GM12878 (cell line): ENCODE results near the gene NECTIN1. TPM values are rescaled to one million over a fixed set of nuclear protein-coding genes. Genes with fewer than 3 reads are reported as not detected.
A peak's percentile ranks its signal among the peaks of the same experiment; 100 is the strongest.

ENCODE experiments used
- CHD2 ChIP-seq: IDR thresholded peaks from 2 replicates; pipeline ENCODE4 v1.6.1; 2011; ENCODE audit warnings: low read depth, low read length, improper control_type of control experiment, borderline replicate concordance
- EED ChIP-seq: sonication (generic); IDR thresholded peaks from 2 replicates; pipeline ENCODE4 v1.6.1; 2016; ENCODE audit warnings: antibody characterized with exemption, low read depth
- ESRRA ChIP-seq: IDR thresholded peaks from 2 replicates; pipeline ENCODE4 v1.6.1; 2012; ENCODE audit warnings: mild to moderate bottlenecking, low read length, improper control_type of control experiment
- ETV6 ChIP-seq, 2 experiments: fragments of 450-650 bp in 1 of 2; IDR thresholded peaks in 1 of 2; conservative IDR thresholded peaks in 1 of 2; 2 replicates each; pipeline ENCODE4 v1.6.1; 2014; ENCODE audit warnings: antibody characterized with exemption in 1 of 2, borderline replicate concordance in 1 of 2, low read depth in 1 of 2, mild to moderate bottlenecking in 1 of 2, moderate library complexity in 1 of 2
- FOXK2 ChIP-seq: fragments of 450-650 bp; IDR thresholded peaks from 2 replicates; pipeline ENCODE4 v1.6.1; 2017; ENCODE audit warnings: mild to moderate bottlenecking, moderate library complexity
- MEF2A ChIP-seq: IDR thresholded peaks from 2 replicates; pipeline ENCODE4 v1.6.1; 2011; ENCODE audit warnings: low read depth, mild to moderate bottlenecking, low read length, moderate library complexity; ENCODE audit not compliant: insufficient read depth
- MTA2 ChIP-seq: fragments of 450-650 bp; IDR thresholded peaks from 2 replicates; pipeline ENCODE4 v1.6.1; 2016; ENCODE audit warnings: low read depth, mild to moderate bottlenecking, moderate library complexity
- MXI1 ChIP-seq: fragments of 150-350 bp; IDR thresholded peaks from 2 replicates; pipeline ENCODE4 v1.6.1; 2011; ENCODE audit warnings: low read depth, mild to moderate bottlenecking, inconsistent platforms, low read length, improper control_type of control experiment
- PAX8 ChIP-seq: fragments of 450-650 bp; IDR thresholded peaks from 2 replicates; pipeline ENCODE4 v1.6.1; 2017; ENCODE audit warnings: mild to moderate bottlenecking, moderate library complexity
- POLR2AphosphoS5 ChIP-seq: IDR thresholded peaks from 2 replicates; pipeline ENCODE4 v1.6.1; 2011; ENCODE audit warnings: mild to moderate bottlenecking, low read length, inconsistent platforms
- RB1 ChIP-seq: fragments of 450-650 bp; formaldehyde crosslinking; IDR thresholded peaks from 2 replicates; pipeline ENCODE4 v1.6.1; 2017; ENCODE audit warnings: mild to moderate bottlenecking, borderline replicate concordance
- SMC3 ChIP-seq: IDR thresholded peaks from 2 replicates; pipeline ENCODE4 v1.6.1; 2011; ENCODE audit warnings: low read length, improper control_type of control experiment, borderline replicate concordance
- SPI1 ChIP-seq: IDR thresholded peaks from 2 replicates; pipeline ENCODE4 v1.6.1; 2011; ENCODE audit warnings: low read depth, mild to moderate bottlenecking, low read length, moderate library complexity, borderline replicate concordance; ENCODE audit not compliant: insufficient read depth
- TCF3 ChIP-seq: IDR thresholded peaks from 2 replicates; pipeline ENCODE4 v1.6.1; 2012; ENCODE audit warnings: low read depth, mild to moderate bottlenecking, low read length, borderline replicate concordance; ENCODE audit not compliant: insufficient read depth
- ZNF24 ChIP-seq: fragments of 450-650 bp; IDR thresholded peaks from 2 replicates; pipeline ENCODE4 v1.6.1; 2017; ENCODE audit warnings: antibody characterized with exemption, mild to moderate bottlenecking
- ZSCAN29 ChIP-seq: fragments of 450-650 bp; IDR thresholded peaks from 2 replicates; pipeline ENCODE4 v1.6.1; 2017; ENCODE audit warnings: mild to moderate bottlenecking, moderate library complexity
- polyA plus RNA-seq, 11 experiments: library from polyadenylated mRNA; depleted of rRNA in 4 of 11; unstranded in 6 of 11; stranded (reverse) in 5 of 11; fragments of >200 nt; fragmentation: Nextera tagmentation in 4 of 11; fragmentation: Illumina TruSeq in 1 of 11; extraction: Ambion mirVana in 4 of 11; extraction: Trizol in 1 of 11; gene quantifications; 1 replicate in 1 of 11; 2 replicates in 10 of 11; pipeline versions ENCODE4 v1.2.1 to v1.2.3, GENCODE V29; 2011 to 2016; ENCODE audit warnings: inconsistent platforms in 2 of 11, missing spikeins in 2 of 11, low read depth in 1 of 11
- total RNA-seq, 4 experiments: library from RNA; depleted of rRNA in 3 of 4; stranded (reverse); fragments of >200 nt in 3 of 4; fragmentation: Illumina TruSeq in 1 of 4; extraction: Trizol in 1 of 4; gene quantifications; 2 replicates each; pipeline versions ENCODE4 v1.2.1 to v1.2.3, GENCODE V29; 2013 to 2021
- TF ChIP-seq, protein P1 (sequence below): fragments of 450-650 bp; IDR thresholded peaks from 2 replicates; pipeline ENCODE4 v1.6.1; 2017; ENCODE audit warnings: mild to moderate bottlenecking, moderate library complexity
- TF ChIP-seq, protein P2 (sequence below): IDR thresholded peaks from 2 replicates; pipeline ENCODE4 v1.6.1; 2012; ENCODE audit warnings: low read depth, low read length, improper control_type of control experiment
- TF ChIP-seq, protein P3 (sequence below): fragments of 150-350 bp; IDR thresholded peaks from 2 replicates; pipeline ENCODE4 v1.6.1; 2016; ENCODE audit warnings: low read depth, low read length

The NECTIN1 gene
- total and polyA plus RNA-seq, 10 of the 15 experiments (the other 5 are each of a cell fraction or from before 2014, with no cell fraction given), result 0.97 to 9.2 (median 2.3) TPM

DNA sequence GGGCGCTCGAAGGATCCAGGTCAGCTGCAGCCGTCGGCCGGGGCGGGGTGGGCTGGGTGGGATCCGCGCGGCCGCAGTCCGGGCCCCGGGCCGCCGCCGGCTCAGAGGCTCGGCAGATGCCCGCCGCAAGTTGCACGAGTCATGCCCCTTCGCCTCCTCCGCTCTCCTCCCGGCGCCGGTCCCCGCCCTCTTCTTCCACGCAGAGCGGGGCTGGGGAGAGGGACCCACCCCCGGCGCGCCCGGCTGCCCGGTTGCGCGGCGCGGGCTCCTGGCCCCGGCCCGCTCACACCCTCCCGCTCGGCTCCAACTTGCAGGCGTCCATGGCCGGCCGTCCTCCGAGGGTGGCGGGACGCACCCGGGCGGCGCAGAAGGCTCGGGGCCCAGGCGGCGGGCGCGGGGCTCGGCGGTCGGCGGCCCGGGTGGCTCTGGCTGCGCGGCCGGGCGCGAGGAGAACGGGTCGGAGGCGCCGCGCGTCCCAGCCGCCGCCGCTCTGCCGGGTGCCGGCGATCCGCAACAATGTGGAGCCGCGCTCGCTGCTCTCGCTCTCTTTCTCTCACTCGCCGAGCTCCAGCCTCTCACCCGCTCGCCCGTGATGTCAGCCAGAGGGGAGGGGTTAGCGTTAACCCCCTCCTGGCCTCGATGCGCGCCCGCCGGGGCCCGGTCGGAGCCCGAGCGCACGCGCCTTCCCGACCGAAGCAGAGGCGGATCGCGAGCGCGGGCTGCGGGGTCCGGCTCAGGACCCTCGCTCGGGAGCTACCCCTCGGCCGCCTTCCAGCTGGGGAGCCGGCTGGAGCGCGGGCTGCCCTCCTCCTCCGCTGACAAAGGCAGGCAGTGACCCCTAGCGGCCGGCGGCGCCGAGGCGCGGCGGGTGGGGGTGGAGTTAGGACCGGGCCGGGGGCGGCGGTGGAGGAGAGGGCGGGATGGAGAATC lies at the start of gene NECTIN1 (continued):
- TF ChIP-seq TCF3, result peak; percentile 69
- no peak for TF ChIP-seq FOXK2
- no peak; the same call in 1 of the 2 replicates for TF ChIP-seq ZNF24
- TF ChIP-seq MTA2, result no peak
- TF ChIP-seq, protein P1, sequence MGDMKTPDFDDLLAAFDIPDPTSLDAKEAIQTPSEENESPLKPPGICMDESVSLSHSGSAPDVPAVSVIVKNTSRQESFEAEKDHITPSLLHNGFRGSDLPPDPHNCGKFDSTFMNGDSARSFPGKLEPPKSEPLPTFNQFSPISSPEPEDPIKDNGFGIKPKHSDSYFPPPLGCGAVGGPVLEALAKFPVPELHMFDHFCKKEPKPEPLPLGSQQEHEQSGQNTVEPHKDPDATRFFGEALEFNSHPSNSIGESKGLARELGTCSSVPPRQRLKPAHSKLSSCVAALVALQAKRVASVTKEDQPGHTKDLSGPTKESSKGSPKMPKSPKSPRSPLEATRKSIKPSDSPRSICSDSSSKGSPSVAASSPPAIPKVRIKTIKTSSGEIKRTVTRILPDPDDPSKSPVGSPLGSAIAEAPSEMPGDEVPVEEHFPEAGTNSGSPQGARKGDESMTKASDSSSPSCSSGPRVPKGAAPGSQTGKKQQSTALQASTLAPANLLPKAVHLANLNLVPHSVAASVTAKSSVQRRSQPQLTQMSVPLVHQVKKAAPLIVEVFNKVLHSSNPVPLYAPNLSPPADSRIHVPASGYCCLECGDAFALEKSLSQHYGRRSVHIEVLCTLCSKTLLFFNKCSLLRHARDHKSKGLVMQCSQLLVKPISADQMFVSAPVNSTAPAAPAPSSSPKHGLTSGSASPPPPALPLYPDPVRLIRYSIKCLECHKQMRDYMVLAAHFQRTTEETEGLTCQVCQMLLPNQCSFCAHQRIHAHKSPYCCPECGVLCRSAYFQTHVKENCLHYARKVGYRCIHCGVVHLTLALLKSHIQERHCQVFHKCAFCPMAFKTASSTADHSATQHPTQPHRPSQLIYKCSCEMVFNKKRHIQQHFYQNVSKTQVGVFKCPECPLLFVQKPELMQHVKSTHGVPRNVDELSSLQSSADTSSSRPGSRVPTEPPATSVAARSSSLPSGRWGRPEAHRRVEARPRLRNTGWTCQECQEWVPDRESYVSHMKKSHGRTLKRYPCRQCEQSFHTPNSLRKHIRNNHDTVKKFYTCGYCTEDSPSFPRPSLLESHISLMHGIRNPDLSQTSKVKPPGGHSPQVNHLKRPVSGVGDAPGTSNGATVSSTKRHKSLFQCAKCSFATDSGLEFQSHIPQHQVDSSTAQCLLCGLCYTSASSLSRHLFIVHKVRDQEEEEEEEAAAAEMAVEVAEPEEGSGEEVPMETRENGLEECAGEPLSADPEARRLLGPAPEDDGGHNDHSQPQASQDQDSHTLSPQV, result peak; percentile 74; the same call in 1 of the 2 replicates
- no peak for TF ChIP-seq ESRRA
- peak; percentile 45; the same call in 1 of the 2 replicates for TF ChIP-seq MXI1
- TF ChIP-seq, protein P2, sequence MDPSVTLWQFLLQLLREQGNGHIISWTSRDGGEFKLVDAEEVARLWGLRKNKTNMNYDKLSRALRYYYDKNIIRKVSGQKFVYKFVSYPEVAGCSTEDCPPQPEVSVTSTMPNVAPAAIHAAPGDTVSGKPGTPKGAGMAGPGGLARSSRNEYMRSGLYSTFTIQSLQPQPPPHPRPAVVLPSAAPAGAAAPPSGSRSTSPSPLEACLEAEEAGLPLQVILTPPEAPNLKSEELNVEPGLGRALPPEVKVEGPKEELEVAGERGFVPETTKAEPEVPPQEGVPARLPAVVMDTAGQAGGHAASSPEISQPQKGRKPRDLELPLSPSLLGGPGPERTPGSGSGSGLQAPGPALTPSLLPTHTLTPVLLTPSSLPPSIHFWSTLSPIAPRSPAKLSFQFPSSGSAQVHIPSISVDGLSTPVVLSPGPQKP, result no peak
- 0 out of 2 replicates have a peak, but pooled peaks have one; percentile 36 for TF ChIP-seq CHD2
- TF ChIP-seq RB1, result peak; percentile 90; the same call in 1 of the 2 replicates
- peak; percentile 13; the same call in 1 of the 2 replicates for TF ChIP-seq EED
- TF ChIP-seq ZSCAN29, result peak; percentile 11; the same call in 1 of the 2 replicates
- TF ChIP-seq ETV6 (conservative IDR thresholded peaks at IDR 0.05 in 1 of 2, IDR thresholded peaks at IDR 0.05 in 1 of 2; ENCODE audit: borderline replicate concordance in 1 of 2, low read depth in 1 of 2), result no peak; a peak in 1 of 4 replicates
- TF ChIP-seq POLR2AphosphoS5, result peak; percentile 59; the same call in 1 of the 2 replicates
- TF ChIP-seq, protein P3, sequence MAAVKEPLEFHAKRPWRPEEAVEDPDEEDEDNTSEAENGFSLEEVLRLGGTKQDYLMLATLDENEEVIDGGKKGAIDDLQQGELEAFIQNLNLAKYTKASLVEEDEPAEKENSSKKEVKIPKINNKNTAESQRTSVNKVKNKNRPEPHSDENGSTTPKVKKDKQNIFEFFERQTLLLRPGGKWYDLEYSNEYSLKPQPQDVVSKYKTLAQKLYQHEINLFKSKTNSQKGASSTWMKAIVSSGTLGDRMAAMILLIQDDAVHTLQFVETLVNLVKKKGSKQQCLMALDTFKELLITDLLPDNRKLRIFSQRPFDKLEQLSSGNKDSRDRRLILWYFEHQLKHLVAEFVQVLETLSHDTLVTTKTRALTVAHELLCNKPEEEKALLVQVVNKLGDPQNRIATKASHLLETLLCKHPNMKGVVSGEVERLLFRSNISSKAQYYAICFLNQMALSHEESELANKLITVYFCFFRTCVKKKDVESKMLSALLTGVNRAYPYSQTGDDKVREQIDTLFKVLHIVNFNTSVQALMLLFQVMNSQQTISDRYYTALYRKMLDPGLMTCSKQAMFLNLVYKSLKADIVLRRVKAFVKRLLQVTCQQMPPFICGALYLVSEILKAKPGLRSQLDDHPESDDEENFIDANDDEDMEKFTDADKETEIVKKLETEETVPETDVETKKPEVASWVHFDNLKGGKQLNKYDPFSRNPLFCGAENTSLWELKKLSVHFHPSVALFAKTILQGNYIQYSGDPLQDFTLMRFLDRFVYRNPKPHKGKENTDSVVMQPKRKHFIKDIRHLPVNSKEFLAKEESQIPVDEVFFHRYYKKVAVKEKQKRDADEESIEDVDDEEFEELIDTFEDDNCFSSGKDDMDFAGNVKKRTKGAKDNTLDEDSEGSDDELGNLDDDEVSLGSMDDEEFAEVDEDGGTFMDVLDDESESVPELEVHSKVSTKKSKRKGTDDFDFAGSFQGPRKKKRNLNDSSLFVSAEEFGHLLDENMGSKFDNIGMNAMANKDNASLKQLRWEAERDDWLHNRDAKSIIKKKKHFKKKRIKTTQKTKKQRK, result no peak
- TF ChIP-seq MEF2A, result no peak
- no peak for TF ChIP-seq PAX8
- peak; percentile 37; the same call in 1 of the 2 replicates for TF ChIP-seq SMC3
- no peak for TF ChIP-seq SPI1
